Measurements from ENCODE around the gene RANBP10. TPM values are rescaled to one million over a fixed set of nuclear protein-coding genes. Genes with fewer than 3 reads are reported as not detected.

RANBP10 gene
- total and polyA plus RNA-seq, 2 donors: 6.0 to 14.1 TPM

GRCh38 chr16:67675579-67675935 lies 130.8 kb downstream of the RANBP10 start:
- no peak overlapping the region for H3K27ac ChIP-seq (ENCODE audit: low read depth)
- no peak overlapping the region for H3K4me3 ChIP-seq (ENCODE audit: low read depth, low read length)
- peaks cover 2% of the 10 kb centered on the region for H3K36me3 ChIP-seq (ENCODE audit: insufficient read depth)
- WGBS: 97% methylated on average over 17 of the region's 17 CpGs
- DNase-seq (ENCODE audit: extremely low spot score): no peak
- H3K4me1 ChIP-seq (ENCODE audit: insufficient read depth): peaks cover 2% of the 10 kb centered on the region

GRCh38 chr16:67674851-67675578 lies 131.3 kb downstream of the RANBP10 start:
- peaks cover 2% of the 10 kb centered on the region for H3K4me1 ChIP-seq (ENCODE audit: insufficient read depth)
- H3K36me3 ChIP-seq (ENCODE audit: insufficient read depth): peaks cover under 1% of the 10 kb centered on the region
- WGBS: 95% methylated on average over 28 of the region's 28 CpGs
- DNase-seq (ENCODE audit: extremely low spot score): no peak
- no peak overlapping the region for H3K27ac ChIP-seq (ENCODE audit: low read depth)
- H3K4me3 ChIP-seq (ENCODE audit: low read depth, low read length): no peak overlapping the region

GRCh38 chr16:67673712-67674580 lies 132.4 kb downstream of the RANBP10 start:
- DNase-seq (ENCODE audit: extremely low spot score): no peak
- peak overlapping the region; percentile 52 for H3K27ac ChIP-seq (ENCODE audit: low read depth)
- 54% methylated on average over 21 of the region's 21 CpGs for whole genome bisulfite sequencing
- no peaks in the 10 kb centered on the region for H3K36me3 ChIP-seq (ENCODE audit: insufficient read depth)
- H3K4me1 ChIP-seq (ENCODE audit: insufficient read depth): peaks cover 2% of the 10 kb centered on the region
- H3K4me3 ChIP-seq (ENCODE audit: low read depth, low read length): no peak overlapping the region

Small RNAs within 50 kb of the gene (small RNA-seq; reads per million reads assigned to genes)
- not detected for gene AC040162.2

Other genes starting within 250 kb of the RANBP10 start
- 35.5 TPM for gene CTCF, start 244.0 kb downstream of the RANBP10 start, total RNA-seq
- 29.2 TPM for gene CTCF, start 244.0 kb downstream of the RANBP10 start, polyA plus RNA-seq
- 0.16 TPM for gene CARMIL2, start 161.4 kb downstream of the RANBP10 start, total RNA-seq
- 0.99 TPM for gene CARMIL2, start 161.4 kb downstream of the RANBP10 start, polyA plus RNA-seq
- gene ACD, start 146.3 kb downstream of the RANBP10 start, total RNA-seq: 9.5 TPM
- 34.6 TPM for gene ACD, start 146.3 kb downstream of the RANBP10 start, polyA plus RNA-seq
- gene PARD6A, start 145.6 kb downstream of the RANBP10 start, total RNA-seq: 1.7 TPM
- gene PARD6A, start 145.6 kb downstream of the RANBP10 start, polyA plus RNA-seq: 6.5 TPM
- 10.3 TPM for gene ENKD1, start 139.8 kb downstream of the RANBP10 start, total RNA-seq
- 39.5 TPM for gene ENKD1, start 139.8 kb downstream of the RANBP10 start, polyA plus RNA-seq
- gene C16orf86, start 139.7 kb downstream of the RANBP10 start, total RNA-seq: 1.2 TPM
- gene C16orf86, start 139.7 kb downstream of the RANBP10 start, polyA plus RNA-seq: 9.9 TPM
- gene GFOD2, start 87.2 kb downstream of the RANBP10 start, total RNA-seq: 16.1 TPM
- 19.4 TPM for gene GFOD2, start 87.2 kb downstream of the RANBP10 start, polyA plus RNA-seq
- gene TSNAXIP1, start 329 bp upstream of the RANBP10 start, total RNA-seq: 1.2 TPM
- 2.0 TPM for gene TSNAXIP1, start 329 bp upstream of the RANBP10 start, polyA plus RNA-seq
- gene THAP11, start 35.8 kb upstream of the RANBP10 start, total RNA-seq: 27.2 TPM
- gene THAP11, start 35.8 kb upstream of the RANBP10 start, polyA plus RNA-seq: 42.2 TPM
- 70.6 TPM for gene NUTF2, start 40.4 kb upstream of the RANBP10 start, total RNA-seq
- gene NUTF2, start 40.4 kb upstream of the RANBP10 start, polyA plus RNA-seq: 117 TPM
- 16.5 TPM for gene CENPT, start 41.1 kb upstream of the RANBP10 start, total RNA-seq
- gene CENPT, start 41.1 kb upstream of the RANBP10 start, polyA plus RNA-seq: 49.4 TPM
- gene EDC4, start 66.5 kb upstream of the RANBP10 start, total RNA-seq: 31.8 TPM
- 43.2 TPM for gene EDC4, start 66.5 kb upstream of the RANBP10 start, polyA plus RNA-seq
- gene NRN1L, start 78.3 kb upstream of the RANBP10 start, total RNA-seq: not detected
- 1.9 TPM for gene NRN1L, start 78.3 kb upstream of the RANBP10 start, polyA plus RNA-seq
- 9.9 TPM for gene PSKH1, start 86.7 kb upstream of the RANBP10 start, total RNA-seq
- gene PSKH1, start 86.7 kb upstream of the RANBP10 start, polyA plus RNA-seq: 39.0 TPM
- not detected for gene CTRL, start 125.3 kb upstream of the RANBP10 start, total RNA-seq
- gene CTRL, start 125.3 kb upstream of the RANBP10 start, polyA plus RNA-seq: 0.91 TPM
- 26.1 TPM for gene PSMB10, start 130.3 kb upstream of the RANBP10 start, total RNA-seq
- gene PSMB10, start 130.3 kb upstream of the RANBP10 start, polyA plus RNA-seq: 74.1 TPM
- gene LCAT, start 137.6 kb upstream of the RANBP10 start, total RNA-seq: 10.2 TPM
- 18.5 TPM for gene LCAT, start 137.6 kb upstream of the RANBP10 start, polyA plus RNA-seq
- gene SLC12A4, start 162.1 kb upstream of the RANBP10 start, total RNA-seq: 50.7 TPM
- gene SLC12A4, start 162.1 kb upstream of the RANBP10 start, polyA plus RNA-seq: 42.4 TPM
- gene DPEP3, start 173.9 kb upstream of the RANBP10 start, total RNA-seq: not detected
- gene DPEP3, start 173.9 kb upstream of the RANBP10 start, polyA plus RNA-seq: 0.09 TPM
- 2.3 TPM for gene DPEP2, start 192.9 kb upstream of the RANBP10 start, total RNA-seq
- gene DPEP2, start 192.9 kb upstream of the RANBP10 start, polyA plus RNA-seq: 2.5 TPM
- not detected for gene DPEP2NB, start 209.4 kb upstream of the RANBP10 start, total RNA-seq
- not detected for gene DPEP2NB, start 209.4 kb upstream of the RANBP10 start, polyA plus RNA-seq
- 6.4 TPM for gene DDX28, start 216.7 kb upstream of the RANBP10 start, total RNA-seq
- 11.5 TPM for gene DDX28, start 216.7 kb upstream of the RANBP10 start, polyA plus RNA-seq
- gene DUS2, start 216.7 kb upstream of the RANBP10 start, total RNA-seq: 14.7 TPM
- gene DUS2, start 216.7 kb upstream of the RANBP10 start, polyA plus RNA-seq: 8.5 TPM